Fibroblast of skin of scalp (primary cell): ENCODE measurements around the gene TBX22. TPM values are rescaled to one million over a fixed set of nuclear protein-coding genes. Genes with fewer than 3 reads are reported as not detected.
"Not testable (repeated sequence)": the region's sequence is repeated elsewhere in the genome, so short reads cannot be mapped to it uniquely, and the experiment has no call there.

Experiments
- DNase-seq: peaks from one replicate; pipeline ENCODE4 v3.0.0-alpha.2; 2013
- polyA plus RNA-seq, 2 experiments: library from polyadenylated mRNA; unstranded; fragments of 120-200 nt; gene quantifications; one replicate each; pipeline ENCODE4 v1.2.1, GENCODE V29; 2013; ENCODE audit not compliant: insufficient read length in 2 of 2

Gene TBX22, protein sequence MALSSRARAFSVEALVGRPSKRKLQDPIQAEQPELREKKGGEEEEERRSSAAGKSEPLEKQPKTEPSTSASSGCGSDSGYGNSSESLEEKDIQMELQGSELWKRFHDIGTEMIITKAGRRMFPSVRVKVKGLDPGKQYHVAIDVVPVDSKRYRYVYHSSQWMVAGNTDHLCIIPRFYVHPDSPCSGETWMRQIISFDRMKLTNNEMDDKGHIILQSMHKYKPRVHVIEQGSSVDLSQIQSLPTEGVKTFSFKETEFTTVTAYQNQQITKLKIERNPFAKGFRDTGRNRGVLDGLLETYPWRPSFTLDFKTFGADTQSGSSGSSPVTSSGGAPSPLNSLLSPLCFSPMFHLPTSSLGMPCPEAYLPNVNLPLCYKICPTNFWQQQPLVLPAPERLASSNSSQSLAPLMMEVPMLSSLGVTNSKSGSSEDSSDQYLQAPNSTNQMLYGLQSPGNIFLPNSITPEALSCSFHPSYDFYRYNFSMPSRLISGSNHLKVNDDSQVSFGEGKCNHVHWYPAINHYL
- polyA plus RNA-seq (2013, experiment 1 of 2; ENCODE audit: insufficient read length) = not detected
- polyA plus RNA-seq (2013, experiment 2 of 2; ENCODE audit: insufficient read length) = not detected

DNA sequence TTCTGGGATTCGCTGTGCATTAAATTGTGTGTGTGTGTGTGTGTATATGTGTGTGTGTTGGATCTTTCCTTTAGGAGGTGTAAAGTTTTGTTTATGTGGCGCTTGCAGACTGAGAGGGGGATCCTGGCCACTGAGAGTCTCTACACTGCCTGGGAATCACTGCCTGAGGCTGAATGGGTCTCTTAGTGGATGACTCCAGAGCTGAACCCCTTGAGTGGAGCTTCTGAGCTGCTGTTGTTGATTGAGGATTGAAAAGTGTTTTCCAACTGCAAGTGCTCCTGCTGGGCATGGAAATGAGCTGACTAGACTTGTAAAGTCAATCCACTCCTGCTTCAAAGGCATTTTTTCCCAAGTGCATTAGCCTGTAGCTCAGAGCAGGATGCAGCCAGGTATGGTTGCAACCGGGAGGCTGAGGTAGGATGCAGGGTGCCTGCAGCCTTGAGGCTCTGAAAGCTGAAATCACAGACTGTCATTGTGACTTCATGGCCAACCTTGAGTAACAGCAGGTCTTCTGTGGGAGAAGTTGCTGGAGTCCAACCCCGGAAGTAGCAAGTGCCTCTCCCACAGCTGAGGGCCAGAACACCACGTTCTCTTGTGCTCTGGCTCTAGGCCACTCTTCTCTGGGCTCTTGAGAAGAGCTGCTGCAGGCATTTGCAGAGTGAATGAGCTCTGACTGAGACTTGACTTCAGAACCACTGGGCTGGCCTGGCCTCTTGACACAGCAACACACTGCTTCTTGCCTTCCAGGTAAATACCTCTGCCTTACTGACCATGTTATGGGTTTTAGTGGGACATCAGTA, at the start of gene TBX22:
TSS of gene TBX22 (plus strand) at position 613 of the 800 bp plus-strand sequence. CDS start 7,517 bp downstream, outside the sequence.
- DNase-seq = no peak

DNA sequence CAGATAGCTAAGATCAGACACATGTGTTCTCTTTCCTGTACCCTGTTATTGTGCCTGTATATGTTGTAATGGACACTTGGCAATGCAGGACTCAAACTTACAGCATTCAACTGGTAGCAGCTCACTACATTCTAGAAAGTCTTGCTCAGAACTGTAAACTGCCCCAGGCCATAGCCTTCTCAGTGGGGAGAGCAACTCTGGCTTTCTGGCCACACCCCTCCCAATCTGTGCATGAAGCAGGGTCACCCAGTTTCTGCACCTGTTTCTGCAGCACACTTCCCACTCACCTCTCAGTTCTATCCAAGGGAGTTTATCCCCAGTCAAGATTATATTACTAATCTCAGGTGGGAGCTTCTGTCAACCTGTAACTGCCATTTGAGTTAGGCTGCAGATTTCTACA, 38.9 kb upstream of the TBX22 start:
- DNase-seq = no peak

DNA sequence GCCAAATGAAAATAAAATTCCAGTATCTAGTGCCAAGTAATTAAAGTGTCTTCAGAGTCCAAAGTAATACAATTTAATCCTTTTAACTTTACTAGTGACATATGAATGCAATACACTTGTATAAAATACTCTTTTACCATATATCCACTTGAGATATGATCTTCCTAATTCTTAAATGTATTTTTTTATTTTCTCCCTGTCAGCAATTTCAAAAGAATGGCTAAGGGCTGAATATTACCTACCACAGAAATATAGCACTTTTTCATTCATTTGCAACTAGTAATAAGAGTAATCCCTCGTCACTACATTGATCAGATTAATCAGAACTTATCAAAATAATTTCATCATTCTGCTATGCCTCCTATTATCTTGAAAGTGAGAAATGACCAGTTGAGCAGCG, 10.1 kb upstream of the TBX22 start:
- no peak for DNase-seq

DNA sequence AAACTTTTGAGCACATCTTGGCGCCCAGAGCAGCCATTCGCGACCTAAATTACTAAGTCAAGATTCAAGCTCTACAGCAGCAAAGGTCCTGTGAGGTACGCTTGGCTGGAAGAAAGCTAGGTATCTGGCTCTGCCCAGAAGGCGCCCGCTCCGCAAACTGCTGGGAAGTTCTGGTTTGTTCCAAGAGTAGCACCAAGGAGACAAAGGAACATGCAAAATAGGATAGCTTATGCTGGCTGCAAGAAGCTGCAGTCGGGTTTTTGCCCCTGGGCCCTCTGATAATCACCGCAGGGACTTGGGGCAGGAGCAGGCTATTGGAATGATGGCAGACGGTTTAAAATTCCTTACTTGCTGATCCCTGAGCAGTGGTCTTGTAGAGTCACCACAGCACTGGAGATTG, 3.0 kb upstream of the TBX22 start:
- no peak for DNase-seq

DNA sequence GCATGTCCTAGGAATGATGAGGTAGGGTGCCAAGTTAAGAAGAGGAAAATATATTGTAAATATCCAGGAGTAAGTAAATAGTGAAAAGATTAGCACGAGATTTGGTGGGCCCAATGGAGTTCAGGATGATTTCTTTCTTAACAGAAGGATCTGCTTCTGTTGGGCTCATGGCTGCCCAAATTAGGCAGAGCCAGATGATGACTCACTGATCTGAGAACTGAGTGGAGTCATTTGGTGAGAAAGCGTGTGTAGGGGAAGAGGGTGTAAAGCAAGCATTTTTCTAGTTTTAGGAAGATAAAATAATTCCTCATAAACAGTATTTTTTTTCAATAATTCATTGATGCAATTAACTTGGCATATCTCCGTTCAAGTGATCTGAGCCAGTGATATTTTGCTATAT, 1.6 kb downstream of the TBX22 start:
- no peak for DNase-seq

DNA sequence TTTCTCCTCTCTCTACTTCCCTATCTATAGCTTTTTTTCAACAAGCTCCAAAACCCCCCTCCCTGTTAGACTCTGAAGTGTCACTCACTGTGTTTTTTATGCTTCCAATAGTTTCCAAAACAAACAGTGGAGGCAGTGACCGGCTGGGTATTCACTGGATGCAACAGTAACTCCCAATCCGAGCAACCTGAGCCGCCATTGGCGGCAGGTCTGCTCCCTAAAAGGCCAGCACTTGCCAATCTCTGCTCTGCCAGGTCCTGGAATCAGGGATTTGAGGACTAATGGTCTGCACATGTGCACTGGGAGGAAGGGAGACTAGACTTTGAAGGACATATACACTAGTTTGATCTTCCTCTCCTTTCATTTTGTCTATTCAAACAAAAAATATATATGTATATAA, 7.1 kb downstream of the TBX22 start:
- DNase-seq = no peak

DNA sequence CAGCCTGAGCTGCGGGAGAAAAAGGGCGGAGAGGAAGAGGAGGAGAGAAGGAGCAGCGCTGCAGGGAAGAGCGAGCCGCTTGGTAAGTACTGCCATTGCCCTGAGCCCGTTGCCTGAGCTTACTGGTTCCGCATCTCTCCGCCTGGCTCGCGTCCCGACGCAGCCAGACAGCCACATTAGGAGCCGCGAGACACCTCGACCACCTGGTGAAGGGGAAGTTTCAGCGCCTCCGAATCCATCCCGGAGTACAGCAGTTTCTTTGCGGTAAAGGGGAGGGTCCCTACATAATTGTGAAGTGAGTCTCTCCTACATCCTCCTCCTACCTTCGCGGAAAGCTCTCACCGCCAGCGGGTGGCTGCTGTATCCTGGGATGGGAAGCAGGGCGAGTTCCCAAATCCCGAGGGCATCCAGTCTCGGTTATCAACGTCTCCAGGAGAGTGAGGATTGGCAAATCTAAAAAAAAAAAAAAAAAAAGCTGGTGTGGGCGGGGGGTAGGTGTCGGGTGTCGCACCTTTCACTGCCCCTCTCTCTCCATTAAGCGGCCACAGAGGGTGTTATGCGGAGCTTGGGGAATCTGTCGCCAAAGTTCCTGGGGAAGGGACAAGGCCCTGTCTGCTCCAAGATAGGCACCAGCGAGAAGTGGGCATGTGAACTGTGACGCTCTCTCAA, 7.9 kb downstream of the TBX22 start:
- no peak for DNase-seq

DNA sequence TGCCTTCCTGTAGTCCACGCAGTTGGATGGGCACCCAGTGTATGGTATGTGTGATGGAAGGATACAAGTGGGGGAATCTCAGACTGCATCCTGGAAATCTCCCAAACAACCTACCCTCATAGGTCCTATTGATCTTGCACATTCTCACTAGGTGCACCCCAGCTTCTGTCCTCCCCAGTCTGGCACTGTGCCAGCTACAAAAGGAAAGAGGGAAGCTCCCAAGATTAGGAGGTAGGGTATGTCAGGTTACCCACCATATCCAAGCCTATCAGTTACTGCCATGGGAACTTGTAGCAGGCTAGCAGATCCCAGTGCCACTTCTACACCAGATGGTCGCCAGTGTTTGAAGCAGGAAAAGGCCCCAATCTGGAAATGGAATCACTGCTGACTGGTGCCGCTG, 11.6 kb downstream of the TBX22 start:
- DNase-seq = no peak

DNA sequence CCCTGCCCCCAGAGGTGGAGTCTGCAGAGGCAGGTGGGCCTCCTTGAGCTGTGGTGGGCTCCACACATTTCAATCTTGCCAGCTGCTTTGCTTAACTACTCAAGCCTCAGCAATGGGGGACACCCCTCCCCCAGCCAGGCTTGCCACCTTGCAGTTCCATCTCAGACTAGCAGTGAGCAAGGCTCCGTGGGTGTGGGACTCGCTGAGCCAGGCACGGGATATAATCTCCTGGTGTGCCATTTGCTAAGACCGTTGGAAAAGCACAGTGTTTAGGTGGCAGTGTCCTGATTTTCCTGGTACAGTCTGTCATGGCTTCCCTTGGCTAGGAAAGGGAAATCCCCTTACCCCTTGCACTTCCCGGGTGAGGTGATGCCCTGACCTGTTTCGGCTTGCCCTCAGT, 51.6 kb downstream of the TBX22 start:
- DNase-seq = not testable (repeated sequence)

DNA sequence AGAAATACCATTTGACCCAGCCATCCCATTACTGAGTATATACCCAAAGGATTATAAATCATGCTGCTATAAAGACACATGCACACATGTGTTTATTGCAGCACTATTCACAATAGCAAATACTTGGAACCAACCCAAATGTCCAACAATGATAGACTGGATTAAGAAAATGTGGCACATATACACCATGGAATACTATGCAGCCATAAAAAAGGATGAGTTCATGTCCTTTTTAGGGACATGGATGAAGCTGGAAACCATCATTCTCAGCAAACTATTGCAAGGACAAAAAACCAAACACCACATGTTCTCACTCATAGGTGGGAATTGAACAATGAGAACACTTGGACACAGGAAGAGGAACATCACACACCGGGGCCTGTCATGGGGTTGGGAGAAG, 61.1 kb downstream of the TBX22 start:
- DNase-seq = not testable (repeated sequence)
